Activated naive CD8-positive, alpha-beta T cell treated with anti-CD3 and anti-CD28 coated beads, Interleukin-2, amount 10 ng/mL, durations not matched to agents 7 days and 5 days (primary cell): ENCODE measurements around the gene CCDC13. TPM values are rescaled to one million over a fixed set of nuclear protein-coding genes. Genes with fewer than 3 reads are reported as not detected.

Experiments used
- ATAC-seq: fragments of 150-1000 bp; cut with Tn5 transposase; one replicate; pipeline ENCODE4 v1.10.0; 2021; ENCODE audit warnings: low read depth, moderate library complexity
- POLR2A ChIA-PET: fragments of 350-600 bp; sonication (Branson Sonifier 250); formaldehyde crosslinking; loops from one replicate; lab custom pipeline; 2021; ENCODE audit warnings: antibody characterized with exemption; lab: Charles Lee
- DNase-seq: peaks from one replicate; pipeline ENCODE4 v3.0.0; 2021
- H3K27ac Mint-ChIP-seq: one replicate; pipeline ENCODE4 v1.8.0; 2022; ENCODE audit warnings: mild to moderate bottlenecking, mixed read lengths
- H3K27me3 Mint-ChIP-seq: one replicate; pipeline ENCODE4 v1.8.0; 2022; ENCODE audit warnings: mild to moderate bottlenecking, moderate library complexity, mixed read lengths
- H3K36me3 Mint-ChIP-seq: one replicate; pipeline ENCODE4 v1.8.0; 2021; ENCODE audit warnings: mild to moderate bottlenecking, mixed read lengths
- H3K4me1 Mint-ChIP-seq: one replicate; pipeline ENCODE4 v1.8.0; 2021; ENCODE audit warnings: mixed read lengths
- H3K4me3 Mint-ChIP-seq: one replicate; pipeline ENCODE4 v1.8.0; 2022; ENCODE audit warnings: mild to moderate bottlenecking, moderate library complexity, mixed read lengths
- H3K9me3 Mint-ChIP-seq: one replicate; pipeline ENCODE4 v1.8.0; 2021; ENCODE audit warnings: mixed read lengths
- total RNA-seq, 2 experiments: library from RNA; stranded (reverse); gene quantifications; one replicate each; pipeline ENCODE4 v1.2.3, GENCODE V29; 2021

The CCDC13 gene
- total RNA-seq, 2 experiments from 2014 or later = 0.85 TPM; not detected in 1

- ATAC-seq = no peak
- no peaks in the 10 kb centered on the region for H3K4me1 Mint-ChIP-seq
- peaks cover 3% of the 10 kb centered on the region for H3K27me3 Mint-ChIP-seq
- no peak overlapping the region for H3K27ac Mint-ChIP-seq
- DNase-seq = no peak
- H3K36me3 Mint-ChIP-seq = no peaks in the 10 kb centered on the region
- H3K9me3 Mint-ChIP-seq = no peaks in the 10 kb centered on the region
- POLR2A ChIA-PET = interaction anchor here (0.6 kb wide), 1 partner anchor 142 kb away, joined by 3 read pairs; no protein-coding TSS in a partner anchor
- no peak overlapping the region for H3K4me3 Mint-ChIP-seq
These were observed 40.1 kb downstream of the CCDC13 start for GRCh38 chr3:42732829-42733459.

GRCh38 chr3:42732196-42732828 lies 40.7 kb downstream of the CCDC13 start:
- ATAC-seq (no peak), DNase-seq (no peak)
- POLR2A ChIA-PET = interaction anchor here (0.6 kb wide), 1 partner anchor 141 kb away, joined by 3 read pairs; no protein-coding TSS in a partner anchor
- no peaks in the 10 kb centered on the region for H3K36me3 Mint-ChIP-seq
- H3K9me3 Mint-ChIP-seq = no peaks in the 10 kb centered on the region
- no peak overlapping the region for H3K27ac Mint-ChIP-seq
- H3K27me3 Mint-ChIP-seq = peaks cover 2% of the 10 kb centered on the region
- no peak overlapping the region for H3K4me3 Mint-ChIP-seq
- H3K4me1 Mint-ChIP-seq = no peaks in the 10 kb centered on the region

GRCh38 chr3:42731476-42732195 lies 41.4 kb downstream of the CCDC13 start:
- DNase-seq (no peak), ATAC-seq (no peak)
- H3K27ac Mint-ChIP-seq = peak overlapping the region; percentile 41
- peaks cover 4% of the 10 kb centered on the region for H3K27me3 Mint-ChIP-seq
- POLR2A ChIA-PET = no interaction called here
- no peaks in the 10 kb centered on the region for H3K9me3 Mint-ChIP-seq
- no peaks in the 10 kb centered on the region for H3K4me1 Mint-ChIP-seq
- H3K4me3 Mint-ChIP-seq = no peak overlapping the region
- H3K36me3 Mint-ChIP-seq = no peaks in the 10 kb centered on the region

GRCh38 chr3:42730706-42731420 lies 42.2 kb downstream of the CCDC13 start:
- Mint-ChIP-seq H3K4me3 (no peak overlapping the region), H3K27ac (no peak overlapping the region), H3K4me1 (no peaks in the 10 kb centered on the region), H3K9me3 (no peaks in the 10 kb centered on the region), H3K36me3 (no peaks in the 10 kb centered on the region), H3K27me3 (peaks cover 5% of the 10 kb centered on the region)
- no peak for DNase-seq
- no peak for ATAC-seq
- POLR2A ChIA-PET = no interaction called here

GRCh38 chr3:42730294-42730693 lies 42.8 kb downstream of the CCDC13 start:
- no peaks in the 10 kb centered on the region for H3K9me3 Mint-ChIP-seq
- no peaks in the 10 kb centered on the region for H3K36me3 Mint-ChIP-seq
- H3K4me3 Mint-ChIP-seq = no peak overlapping the region
- DNase-seq (no peak), ATAC-seq (no peak)
- POLR2A ChIA-PET = no interaction called here
- H3K27me3 Mint-ChIP-seq = peaks cover 5% of the 10 kb centered on the region
- no peak overlapping the region for H3K27ac Mint-ChIP-seq
- no peaks in the 10 kb centered on the region for H3K4me1 Mint-ChIP-seq

GRCh38 chr3:42729404-42730145 lies 43.5 kb downstream of the CCDC13 start:
- no peak for DNase-seq
- H3K4me1 Mint-ChIP-seq = no peaks in the 10 kb centered on the region
- no peak for ATAC-seq
- peaks cover 6% of the 10 kb centered on the region for H3K27me3 Mint-ChIP-seq
- no peak overlapping the region for H3K27ac Mint-ChIP-seq
- H3K4me3 Mint-ChIP-seq = no peak overlapping the region
- no peaks in the 10 kb centered on the region for H3K9me3 Mint-ChIP-seq
- H3K36me3 Mint-ChIP-seq = no peaks in the 10 kb centered on the region
- POLR2A ChIA-PET = no interaction called here

GRCh38 chr3:42728668-42729364 lies 44.2 kb downstream of the CCDC13 start:
- H3K36me3 Mint-ChIP-seq = no peaks in the 10 kb centered on the region
- POLR2A ChIA-PET = no interaction called here
- no peaks in the 10 kb centered on the region for H3K4me1 Mint-ChIP-seq
- peaks cover 12% of the 10 kb centered on the region for H3K27me3 Mint-ChIP-seq
- ATAC-seq (no peak), DNase-seq (no peak)
- no peak overlapping the region for H3K27ac Mint-ChIP-seq
- no peak overlapping the region for H3K4me3 Mint-ChIP-seq
- no peaks in the 10 kb centered on the region for H3K9me3 Mint-ChIP-seq

GRCh38 chr3:42728056-42728455 lies 45.0 kb downstream of the CCDC13 start:
- no peak for DNase-seq
- Mint-ChIP-seq H3K36me3 (no peaks in the 10 kb centered on the region), H3K27me3 (peaks cover 17% of the 10 kb centered on the region), H3K9me3 (no peaks in the 10 kb centered on the region), H3K4me1 (no peaks in the 10 kb centered on the region), H3K27ac (no peak overlapping the region), H3K4me3 (no peak overlapping the region)
- ATAC-seq = no peak
- POLR2A ChIA-PET = no interaction called here

- Mint-ChIP-seq H3K9me3 (no peaks in the 10 kb centered on the region), H3K27me3 (peaks cover 20% of the 10 kb centered on the region), H3K4me3 (no peak overlapping the region), H3K27ac (no peak overlapping the region), H3K36me3 (no peaks in the 10 kb centered on the region), H3K4me1 (no peaks in the 10 kb centered on the region)
- DNase-seq (no peak), ATAC-seq (no peak)
- POLR2A ChIA-PET = no interaction called here
These were observed 47.6 kb downstream of the CCDC13 start for GRCh38 chr3:42725454-42725853.

- Mint-ChIP-seq H3K36me3 (no peaks in the 10 kb centered on the region), H3K4me3 (no peak overlapping the region), H3K9me3 (no peaks in the 10 kb centered on the region), H3K4me1 (no peaks in the 10 kb centered on the region), H3K27me3 (peaks cover 26% of the 10 kb centered on the region), H3K27ac (no peak overlapping the region)
- POLR2A ChIA-PET = no interaction called here
- no peak for ATAC-seq
- no peak for DNase-seq
These were observed 49.8 kb downstream of the CCDC13 start for GRCh38 chr3:42723219-42723618.
